Smooth muscle cell (in vitro differentiated cells): ENCODE results near the gene SRSF9. TPM values are rescaled to one million over a fixed set of nuclear protein-coding genes. Genes with fewer than 3 reads are reported as not detected.
A peak's percentile ranks its signal among the peaks of the same experiment; 100 is the strongest.

Experiments
- DNase-seq: peaks from one replicate; lab custom pipeline; 2025; ENCODE audit not compliant: unreplicated experiment; lab: John Stamatoyannopoulos, UW
- H2AFZ ChIP-seq: fragments of 200-600 bp; sonication (generic); 2 replicates; pipeline ENCODE4 v1.6.0; 2016; ENCODE audit warnings: antibody characterized with exemption, low read depth, mild to moderate bottlenecking
- H3F3A ChIP-seq: fragments of 200-600 bp; sonication (generic); 2 replicates; pipeline ENCODE4 v1.6.0; 2017; ENCODE audit warnings: antibody characterized with exemption, low read depth
- H3K27ac ChIP-seq: fragments of 200-600 bp; sonication (generic); 2 replicates; pipeline ENCODE4 v1.5.1; 2016; ENCODE audit warnings: low read depth, mild to moderate bottlenecking
- H3K27me3 ChIP-seq: fragments of 200-600 bp; sonication (generic); 2 replicates; pipeline ENCODE4 v1.6.1; 2016; ENCODE audit warnings: low read depth, mild to moderate bottlenecking
- H3K36me3 ChIP-seq: fragments of 200-600 bp; sonication (generic); 2 replicates; pipeline ENCODE4 v1.5.1; 2016; ENCODE audit warnings: low read depth
- H3K4me1 ChIP-seq: fragments of 200-600 bp; sonication (generic); 2 replicates; pipeline ENCODE4 v1.5.1; 2016; ENCODE audit warnings: low read depth
- H3K4me2 ChIP-seq: fragments of 200-600 bp; sonication (generic); 2 replicates; pipeline ENCODE4 v1.6.0; 2016; ENCODE audit warnings: mild to moderate bottlenecking
- H3K4me3 ChIP-seq: fragments of 200-600 bp; sonication (generic); 2 replicates; pipeline ENCODE4 v1.5.1; 2016; ENCODE audit warnings: mild to moderate bottlenecking
- H3K79me2 ChIP-seq: fragments of 200-600 bp; sonication (generic); 2 replicates; pipeline ENCODE4 v1.6.0; 2016; ENCODE audit warnings: low read depth, mild to moderate bottlenecking
- H3K9ac ChIP-seq: fragments of 200-600 bp; sonication (generic); 2 replicates; pipeline ENCODE4 v1.6.0; 2016; ENCODE audit warnings: low read depth
- H3K9me3 ChIP-seq: fragments of 200-600 bp; sonication (generic); replicated peaks from 2 replicates; pipeline ENCODE4 v1.5.1; 2016; ENCODE audit warnings: low read depth
- H4K20me1 ChIP-seq: fragments of 200-600 bp; sonication (generic); 2 replicates; pipeline ENCODE4 v1.6.0; 2016; ENCODE audit warnings: low read depth
- CTCF ChIP-seq: fragments of 200-600 bp; sonication (generic); IDR thresholded peaks from 2 replicates; pipeline ENCODE4 v1.5.1; 2017; ENCODE audit warnings: borderline replicate concordance, mild to moderate bottlenecking, antibody characterized with exemption; ENCODE audit not compliant: insufficient read depth, poor library complexity, severe bottlenecking
- WGBS: methylation state at CpG from one replicate; pipeline ENCODE4 v1.1.7; 2016; ENCODE audit warnings: low lambda C conversion rate; 5-methylcytosine and 5-hydroxymethylcytosine counted together
- polyA plus RNA-seq: library from polyadenylated mRNA; unstranded; fragments of >200 nt; fragmentation: Nextera tagmentation; extraction: Ambion mirVana; gene quantifications from 2 replicates; pipeline ENCODE4 v1.2.1, GENCODE V29; 2016
- total RNA-seq: library from RNA; depleted of rRNA; stranded (reverse); fragments of >200 nt; gene quantifications from 2 replicates; pipeline ENCODE4 v1.2.3, GENCODE V29; 2014

The SRSF9 gene
- total and polyA plus RNA-seq, 2 experiments from 2014 or later: 133 to 264 TPM

GRCh38 chr12:120470150-120470784 lies 719 bp upstream of the SRSF9 start:
- Histone ChIP-seq H3K27me3 (no peaks in the 10 kb centered on the region), H3K79me2 (peaks cover 72% of the 10 kb centered on the region), H3F3A (no peaks in the 10 kb centered on the region), H3K4me2 (peak overlapping the region; percentile 99), H3K9ac (peak overlapping the region; percentile 95), H3K4me1 (peaks cover 11% of the 10 kb centered on the region), H2AFZ (peak overlapping the region; percentile 86), H3K27ac (peak overlapping the region; percentile 95), H3K36me3 (no peaks in the 10 kb centered on the region), H4K20me1 (peaks cover 38% of the 10 kb centered on the region), H3K9me3 (no peaks in the 10 kb centered on the region), H3K4me3 (peak overlapping the region; percentile 99)
- no peak for DNase-seq
- TF ChIP-seq CTCF: no peak
- 68% methylated on average over 26 of the region's 26 CpGs for WGBS

GRCh38 chr12:120468821-120469449 lies 613 bp downstream of the SRSF9 start:
- Histone ChIP-seq H3K9ac (peak overlapping the region; percentile 95), H3K79me2 (peaks cover 81% of the 10 kb centered on the region), H3K27me3 (no peaks in the 10 kb centered on the region), H3F3A (no peaks in the 10 kb centered on the region), H3K9me3 (no peaks in the 10 kb centered on the region), H3K4me2 (peak overlapping the region; percentile 99), H2AFZ (no peak overlapping the region), H3K4me3 (peak overlapping the region; percentile 99), H3K36me3 (no peaks in the 10 kb centered on the region), H4K20me1 (peaks cover 51% of the 10 kb centered on the region), H3K4me1 (peaks cover 11% of the 10 kb centered on the region), H3K27ac (peak overlapping the region; percentile 95)
- WGBS: 2% methylated on average over 41 of the region's 57 CpGs
- DNase-seq: peak; percentile 32
- TF ChIP-seq CTCF: peak; percentile 14

GRCh38 chr12:120468325-120468820 lies 1.2 kb downstream of the SRSF9 start:
- Histone ChIP-seq H3K27me3 (no peaks in the 10 kb centered on the region), H3K36me3 (no peaks in the 10 kb centered on the region), H3K4me2 (peak overlapping the region; percentile 99), H3K9me3 (no peaks in the 10 kb centered on the region), H3F3A (no peaks in the 10 kb centered on the region), H3K79me2 (peaks cover 81% of the 10 kb centered on the region), H4K20me1 (peaks cover 56% of the 10 kb centered on the region), H2AFZ (no peak overlapping the region), H3K4me1 (peaks cover 11% of the 10 kb centered on the region), H3K9ac (peak overlapping the region; percentile 95), H3K4me3 (peak overlapping the region; percentile 99), H3K27ac (peak overlapping the region; percentile 95)
- peak; percentile 23 for DNase-seq
- no peak for TF ChIP-seq CTCF
- 1% methylated on average over 23 of the region's 23 CpGs for WGBS
